Activated CD4-positive, alpha-beta T cell treated with anti-CD3 and anti-CD28 coated beads, Interleukin-10, Interleukin-2, amounts not matched to agents 100 ng/mL and 50 ng/mL, durations not matched to agents 16 hours and 8 hours (primary cell): ENCODE results near the gene ZC3HAV1L.
"Not testable (repeated sequence)": the region's sequence is repeated elsewhere in the genome, so short reads cannot be mapped to it uniquely, and the experiment has no call there.

Experiments used
- DNase-seq: peaks from one replicate; pipeline ENCODE4 v3.0.0-alpha.2; 2020

Gene ZC3HAV1L

DNA sequence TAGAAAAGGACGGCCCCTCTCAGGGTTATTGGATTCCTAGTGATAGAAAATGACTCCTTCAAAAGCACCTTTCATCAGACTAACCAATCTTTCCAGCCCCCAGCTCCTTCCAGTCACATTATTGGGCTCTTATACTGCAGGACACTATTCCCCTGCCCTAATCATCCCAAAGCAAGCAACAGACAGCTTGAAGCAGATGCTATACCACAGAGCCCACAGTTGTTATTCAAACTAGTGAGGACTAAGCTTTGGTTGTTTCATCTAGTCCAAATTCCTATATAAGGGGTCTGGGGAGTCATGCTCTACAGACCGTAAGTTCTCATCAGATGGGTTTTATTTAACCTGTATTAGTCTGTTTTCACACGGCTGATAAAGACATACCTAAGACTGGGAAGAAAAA lies 24.5 kb downstream of the ZC3HAV1L start:
- DNase-seq: no peak

GRCh38 chr7:139004321-139005090 lies 31.3 kb downstream of the ZC3HAV1L start:
- no peak for DNase-seq

DNA sequence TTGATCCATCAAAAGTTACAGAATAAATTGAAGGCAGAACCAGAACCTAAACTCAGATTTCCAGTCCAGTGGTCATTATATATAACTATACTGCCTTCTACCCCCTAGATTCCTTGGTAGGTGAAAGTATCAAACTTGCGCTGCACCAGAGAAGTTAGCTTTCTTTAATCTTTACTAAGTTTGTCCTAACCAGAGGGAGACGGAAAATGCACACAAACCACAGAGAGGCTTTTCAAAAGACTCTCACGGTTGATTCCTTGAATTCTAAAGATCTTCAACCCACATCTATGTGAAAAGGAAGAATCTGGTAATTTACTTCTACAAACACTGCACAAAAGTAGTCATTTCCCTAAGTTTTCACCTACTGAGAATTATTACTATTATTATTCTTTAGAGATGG lies 36.4 kb downstream of the ZC3HAV1L start:
- DNase-seq: no peak

DNA sequence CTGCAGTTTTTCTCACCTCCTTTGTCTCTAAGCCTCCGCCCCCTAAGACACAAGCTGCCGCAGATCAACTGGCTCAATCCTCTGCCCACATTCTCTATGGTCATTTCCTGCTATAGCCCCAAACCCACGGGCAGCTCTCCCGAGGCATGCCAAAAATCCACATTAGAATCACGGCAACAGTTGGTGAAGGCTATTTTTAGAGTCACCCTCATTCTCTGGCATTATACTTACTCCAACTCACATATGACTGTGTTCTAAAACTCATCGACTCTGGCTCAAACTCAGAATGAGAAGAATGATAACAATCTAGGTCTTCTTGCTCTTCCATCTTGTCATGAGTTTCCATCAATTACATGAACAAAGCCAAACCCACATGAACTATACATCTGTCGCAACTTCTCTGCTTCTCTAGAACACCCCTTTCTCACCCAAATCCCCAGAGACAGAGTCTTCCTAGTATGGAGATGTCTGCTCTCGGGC lies 43.8 kb downstream of the ZC3HAV1L start:
- no peak for DNase-seq

- no peak for DNase-seq
These were observed 48.2 kb downstream of the ZC3HAV1L start for GRCh38 chr7:138987686-138988085.

DNA sequence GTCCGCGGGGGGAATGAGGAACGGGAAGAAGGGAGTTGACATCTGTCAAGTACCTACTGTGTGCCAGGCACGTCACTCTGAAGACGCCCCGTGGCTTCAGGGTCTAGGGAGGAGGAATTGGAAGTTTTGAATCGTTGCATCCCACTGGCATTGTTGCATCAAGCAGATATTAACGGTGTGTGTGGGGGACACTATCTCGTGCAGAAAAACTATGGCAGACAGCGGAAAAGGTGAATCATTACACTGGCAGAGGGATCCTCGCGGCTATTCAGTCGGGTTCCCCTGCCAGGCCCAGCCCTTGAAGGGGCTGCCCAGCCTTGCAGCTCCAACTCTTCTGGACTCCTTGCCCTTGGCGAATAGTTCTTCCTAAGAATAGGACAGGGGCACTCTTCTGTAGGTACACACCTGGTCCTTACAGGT lies 53.6 kb downstream of the ZC3HAV1L start:
- no peak for DNase-seq

GRCh38 chr7:138981332-138982203 lies 54.3 kb downstream of the ZC3HAV1L start, which contains the start of gene KIAA1549:
KIAA1549 (minus strand) TSS chr7:138981389; CDS start chr7:138981269, 120 bp downstream.
- peak; percentile 69 for DNase-seq

DNA sequence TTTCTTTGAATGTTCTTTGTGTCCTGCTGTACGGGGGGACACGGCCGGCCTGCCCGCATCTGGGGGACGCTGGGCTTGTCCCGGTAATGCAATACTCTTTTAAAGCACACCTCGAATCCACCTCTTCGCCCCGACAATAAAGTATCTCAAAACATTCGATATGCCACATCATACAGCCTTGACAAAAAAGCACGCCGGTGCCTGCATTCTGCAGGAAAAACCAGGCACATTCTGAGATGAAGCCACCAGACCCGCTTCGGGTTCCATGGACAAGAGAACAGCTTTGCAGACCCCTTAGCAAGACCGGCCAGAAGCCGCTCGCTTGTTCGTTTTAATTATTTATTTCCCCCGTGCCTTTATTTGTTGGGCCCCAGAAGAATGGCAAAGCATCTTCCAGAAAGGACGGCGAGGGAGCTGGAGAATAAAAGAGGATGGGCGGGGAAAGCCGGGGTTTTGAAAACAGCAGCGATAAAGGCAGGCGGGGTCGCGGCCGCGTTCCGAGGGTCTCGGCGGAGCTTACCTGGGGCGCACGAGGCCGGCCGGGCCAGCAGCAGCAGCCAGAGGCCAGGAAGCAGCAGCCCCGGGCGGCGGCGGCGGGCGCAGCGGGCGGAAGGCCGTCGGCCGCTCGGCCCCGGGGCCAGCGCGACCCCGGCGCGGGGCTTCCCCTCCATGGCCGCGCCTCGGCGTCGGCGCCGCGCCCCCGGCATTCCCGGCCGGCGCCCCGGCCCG lies 55.1 kb downstream of the ZC3HAV1L start:
- DNase-seq: no peak

DNA sequence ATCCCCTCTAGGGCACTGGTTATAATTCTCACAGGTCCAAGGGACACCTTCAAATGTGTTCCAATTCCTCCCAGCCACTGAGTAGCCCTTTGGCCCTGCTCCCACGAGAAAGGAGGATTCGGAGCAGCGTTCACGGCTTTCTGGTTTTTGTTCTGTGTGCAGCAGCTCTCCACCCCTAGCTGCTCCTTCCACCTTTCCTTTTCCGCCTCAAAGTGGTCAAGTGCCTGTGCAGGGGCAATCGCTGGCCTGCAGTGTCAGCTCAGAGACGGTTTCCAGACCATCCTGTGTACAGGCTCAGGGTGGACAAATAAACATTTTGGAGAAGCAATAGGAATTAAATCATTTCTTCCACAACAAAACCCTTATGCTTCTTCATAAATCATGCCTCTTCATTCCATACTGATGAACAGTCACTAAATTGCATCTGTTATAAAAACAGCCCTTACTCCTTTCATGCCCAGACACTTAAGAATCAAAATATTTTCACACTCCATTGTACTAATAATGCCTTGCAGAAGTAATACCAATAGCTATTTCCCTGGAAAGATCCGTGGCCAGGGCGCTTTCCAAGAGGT lies 55.8 kb downstream of the ZC3HAV1L start:
- no peak for DNase-seq

DNA sequence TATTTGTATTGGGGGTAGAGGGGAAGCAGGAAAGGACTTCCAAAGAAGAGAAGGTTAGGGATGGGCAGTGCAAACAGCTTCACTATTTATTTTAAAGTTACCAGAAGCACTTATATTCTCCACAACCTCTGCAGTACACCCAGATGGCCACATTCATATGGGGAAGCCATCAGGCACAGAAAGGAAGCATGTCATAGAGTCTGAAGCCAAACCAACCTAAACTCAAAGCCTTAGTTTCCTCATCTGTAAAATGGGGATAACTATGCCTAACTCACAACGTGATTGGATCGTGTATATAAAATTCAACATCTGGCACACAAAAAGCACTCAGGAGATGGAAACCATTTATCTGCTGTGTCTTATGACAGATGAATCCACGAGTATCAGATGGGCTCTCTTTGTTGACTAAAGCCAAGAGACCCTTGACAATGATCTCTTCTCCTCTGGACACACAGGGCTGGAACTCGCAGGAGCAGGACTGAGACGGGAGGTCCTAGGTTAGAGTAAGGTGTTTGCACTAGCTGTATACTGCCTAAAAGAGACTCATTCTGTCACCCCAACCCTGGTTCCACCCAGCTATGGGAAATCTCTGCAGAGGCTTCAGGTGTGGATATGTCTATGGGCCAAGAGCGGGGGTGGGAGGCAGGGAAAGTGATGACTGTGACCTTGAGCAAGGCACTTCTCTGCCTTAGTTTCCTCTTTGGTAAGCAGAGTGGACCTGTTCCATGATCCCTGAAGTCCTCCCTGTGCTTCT lies 56.4 kb downstream of the ZC3HAV1L start:
- DNase-seq: peak; percentile 22

DNA sequence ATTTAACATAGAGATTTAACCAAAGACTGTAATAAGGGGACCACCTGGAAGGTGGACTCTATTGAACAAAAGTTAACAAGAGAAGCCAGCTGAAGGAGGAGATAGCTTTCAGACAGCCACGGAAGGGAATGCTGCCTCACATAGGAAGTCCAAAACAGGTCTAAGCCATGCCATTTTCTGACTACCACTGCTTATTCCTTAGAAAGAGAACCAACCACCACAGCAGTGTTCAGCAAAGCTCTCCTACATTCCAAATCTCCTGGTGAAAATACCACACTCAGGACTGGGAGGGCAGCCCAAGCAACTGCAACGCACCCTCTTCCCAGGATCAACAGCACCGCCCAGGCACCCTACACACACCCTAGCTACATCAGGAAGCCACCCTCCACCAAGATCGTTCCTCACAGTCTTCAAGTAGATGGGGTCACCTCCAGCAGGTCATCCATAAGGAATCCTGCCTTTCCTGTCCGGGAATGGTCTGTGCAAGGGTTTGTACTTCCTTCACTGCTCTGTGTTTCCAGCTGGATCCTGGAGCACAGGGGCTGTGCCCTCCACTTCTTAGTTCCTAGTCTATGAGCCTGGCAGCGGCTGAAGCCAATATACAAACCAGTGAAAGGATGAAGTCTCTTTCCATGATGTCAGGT lies 57.2 kb downstream of the ZC3HAV1L start:
- DNase-seq: no peak

GRCh38 chr7:138976161-138976560 lies 59.7 kb downstream of the ZC3HAV1L start:
- DNase-seq: not testable (repeated sequence)
